ENCODE measurements around the gene TMEM132D. TPM values are rescaled to one million over a fixed set of nuclear protein-coding genes. Genes with fewer than 3 reads are reported as not detected.

TMEM132D gene
- total and polyA plus RNA-seq, 4 donors = 0.06 to 0.20 (median 0.13) TPM

DNA sequence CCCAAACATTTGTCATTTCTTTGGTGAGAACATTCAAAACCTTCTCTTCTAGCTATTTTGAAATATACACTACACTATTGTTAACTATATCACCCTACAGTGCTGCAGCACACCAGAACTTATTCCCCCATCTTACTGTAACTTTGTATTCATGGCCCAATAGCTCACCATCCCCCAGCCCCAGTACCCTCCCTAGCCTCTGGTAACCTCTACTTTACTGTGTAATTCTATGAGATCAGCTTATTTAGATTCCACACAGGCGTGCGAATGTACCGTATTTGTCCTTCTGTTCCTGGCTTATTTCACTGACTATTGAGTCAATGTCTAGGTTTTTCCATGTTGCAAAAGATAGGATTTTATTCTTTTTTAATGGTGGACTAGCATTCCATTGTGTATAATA lies 469.0 kb downstream of the TMEM132D start:
- no peak overlapping the region for H3K27ac ChIP-seq (ENCODE audit: low read depth in 1 of 2, low read length in 1 of 2)
- WGBS, 2 donors = 96% methylated on average over 3 of the region's 3 CpGs
- no peaks in the 10 kb centered on the region for H3K36me3 ChIP-seq (ENCODE audit: control insufficient read depth in 4 of 4, insufficient read depth in 4 of 4, low read length in 4 of 4)
- no peaks in the 10 kb centered on the region for H3K4me1 ChIP-seq (ENCODE audit: control insufficient read depth in 5 of 5, insufficient read depth in 5 of 5, low read length in 5 of 5)
- DNase-seq (no peak), ATAC-seq (ENCODE audit: insufficient read depth, low FRiP score) (no peak)
- TF ChIP-seq, protein P1, sequence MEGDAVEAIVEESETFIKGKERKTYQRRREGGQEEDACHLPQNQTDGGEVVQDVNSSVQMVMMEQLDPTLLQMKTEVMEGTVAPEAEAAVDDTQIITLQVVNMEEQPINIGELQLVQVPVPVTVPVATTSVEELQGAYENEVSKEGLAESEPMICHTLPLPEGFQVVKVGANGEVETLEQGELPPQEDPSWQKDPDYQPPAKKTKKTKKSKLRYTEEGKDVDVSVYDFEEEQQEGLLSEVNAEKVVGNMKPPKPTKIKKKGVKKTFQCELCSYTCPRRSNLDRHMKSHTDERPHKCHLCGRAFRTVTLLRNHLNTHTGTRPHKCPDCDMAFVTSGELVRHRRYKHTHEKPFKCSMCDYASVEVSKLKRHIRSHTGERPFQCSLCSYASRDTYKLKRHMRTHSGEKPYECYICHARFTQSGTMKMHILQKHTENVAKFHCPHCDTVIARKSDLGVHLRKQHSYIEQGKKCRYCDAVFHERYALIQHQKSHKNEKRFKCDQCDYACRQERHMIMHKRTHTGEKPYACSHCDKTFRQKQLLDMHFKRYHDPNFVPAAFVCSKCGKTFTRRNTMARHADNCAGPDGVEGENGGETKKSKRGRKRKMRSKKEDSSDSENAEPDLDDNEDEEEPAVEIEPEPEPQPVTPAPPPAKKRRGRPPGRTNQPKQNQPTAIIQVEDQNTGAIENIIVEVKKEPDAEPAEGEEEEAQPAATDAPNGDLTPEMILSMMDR (IDR thresholded peaks at IDR 0.05; ENCODE audit: control extremely low read depth, extremely low read depth) = no peak
- no peak overlapping the region for H3K4me3 ChIP-seq
- H3K9ac ChIP-seq (ENCODE audit: insufficient read depth in 1 of 2, low read length in 2 of 2) = no peak overlapping the region
- no peaks in the 10 kb centered on the region for H3K27me3 ChIP-seq (ENCODE audit: control insufficient read depth in 3 of 3, insufficient read depth in 3 of 3, low read length in 2 of 3)
- peaks cover 0 to 5% (median 4%) of the 10 kb centered on the region in 4 donors for H3K9me3 ChIP-seq (ENCODE audit: control insufficient read depth in 4 of 4, insufficient read depth in 3 of 4, low read length in 3 of 4)

DNA sequence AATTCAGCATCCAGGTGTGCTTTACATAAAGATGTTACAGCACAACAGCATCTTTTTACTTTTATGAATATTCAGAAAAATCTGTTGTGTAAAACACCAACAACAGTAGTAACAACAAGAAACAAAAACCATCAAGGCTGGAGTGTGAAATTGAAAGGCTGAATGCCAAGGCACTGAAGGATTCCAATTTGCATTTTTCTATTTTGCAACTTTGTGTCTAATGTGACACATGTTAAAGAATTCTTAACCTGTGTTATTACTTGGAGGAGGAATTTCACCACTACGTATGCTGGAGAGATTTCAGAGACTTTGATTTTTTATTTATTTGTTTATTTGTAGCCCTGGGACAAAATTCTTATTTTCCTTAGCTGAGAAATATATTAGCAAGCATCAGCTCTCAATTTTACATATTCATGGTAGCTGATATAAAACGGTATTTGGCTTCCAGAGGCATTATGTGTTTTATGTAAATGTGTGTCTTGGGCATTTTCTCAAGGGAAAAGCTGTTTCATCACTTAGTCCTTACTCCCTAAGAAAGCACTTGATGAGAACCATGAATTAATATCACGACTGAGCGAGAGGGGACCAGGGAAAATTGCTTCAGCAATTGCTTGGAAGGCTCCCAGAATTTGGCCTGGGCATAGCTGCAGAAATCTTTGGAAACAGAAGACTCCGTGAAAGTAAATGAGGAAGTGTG lies 475.4 kb downstream of the TMEM132D start:
- Histone ChIP-seq H3K4me1 (ENCODE audit: control insufficient read depth in 5 of 5, insufficient read depth in 5 of 5, low read length in 5 of 5) (no peaks in the 10 kb centered on the region), H3K27ac (ENCODE audit: low read depth in 1 of 2, low read length in 1 of 2) (no peak overlapping the region), H3K9me3 (ENCODE audit: control insufficient read depth in 4 of 4, insufficient read depth in 3 of 4, low read length in 3 of 4) (peaks cover 0 to 6% (median 3%) of the 10 kb centered on the region in 4 donors), H3K9ac (ENCODE audit: insufficient read depth in 1 of 2, low read length in 2 of 2) (no peak overlapping the region), H3K4me3 (no peak overlapping the region), H3K36me3 (ENCODE audit: control insufficient read depth in 4 of 4, insufficient read depth in 4 of 4, low read length in 4 of 4) (no peaks in the 10 kb centered on the region), H3K27me3 (ENCODE audit: control insufficient read depth in 3 of 3, insufficient read depth in 3 of 3, low read length in 2 of 3) (no peaks in the 10 kb centered on the region)
- no peak for DNase-seq
- no peak for ATAC-seq (ENCODE audit: insufficient read depth, low FRiP score)
- 57 to 72% methylated on average over 5 of the region's 5 CpGs for WGBS, 2 donors
- TF ChIP-seq, protein P1 (IDR thresholded peaks at IDR 0.05; ENCODE audit: control extremely low read depth, extremely low read depth) = no peak

DNA sequence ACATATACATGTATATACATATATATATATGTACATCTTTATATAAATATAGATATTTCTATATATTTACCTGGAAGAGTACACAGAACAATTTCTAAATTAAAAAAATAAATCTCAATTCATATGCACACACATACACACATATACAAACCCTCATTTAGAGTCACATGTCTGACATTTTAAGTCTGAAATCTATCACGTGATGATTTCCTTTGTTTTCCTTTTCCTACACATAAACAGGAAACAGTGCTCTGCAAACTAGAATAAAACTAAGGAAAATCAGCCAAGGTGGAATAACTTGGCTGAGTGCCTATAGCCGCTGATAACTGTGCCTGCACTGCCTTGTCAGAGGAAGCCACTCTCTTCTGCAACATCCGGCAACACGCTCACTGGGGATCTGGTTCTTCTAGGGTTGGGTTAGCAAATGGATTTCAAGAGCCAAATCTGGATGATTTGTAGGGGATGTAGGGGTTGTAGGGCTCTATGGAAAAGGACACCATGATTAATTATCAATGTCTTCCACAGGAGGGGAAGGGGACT lies 480.7 kb downstream of the TMEM132D start:
- Histone ChIP-seq H3K27me3 (ENCODE audit: control insufficient read depth in 3 of 3, insufficient read depth in 3 of 3, low read length in 2 of 3) (no peaks in the 10 kb centered on the region), H3K4me3 (no peak overlapping the region), H3K27ac (ENCODE audit: low read depth in 1 of 2, low read length in 1 of 2) (no peak overlapping the region), H3K9me3 (ENCODE audit: control insufficient read depth in 4 of 4, insufficient read depth in 3 of 4, low read length in 3 of 4) (peaks cover 0 to 4% (median under 1%) of the 10 kb centered on the region in 4 donors), H3K36me3 (ENCODE audit: control insufficient read depth in 4 of 4, insufficient read depth in 4 of 4, low read length in 4 of 4) (no peaks in the 10 kb centered on the region), H3K9ac (ENCODE audit: insufficient read depth in 1 of 2, low read length in 2 of 2) (no peak overlapping the region), H3K4me1 (ENCODE audit: control insufficient read depth in 5 of 5, insufficient read depth in 5 of 5, low read length in 5 of 5) (no peaks in the 10 kb centered on the region)
- TF ChIP-seq, protein P1 (IDR thresholded peaks at IDR 0.05; ENCODE audit: control extremely low read depth, extremely low read depth) = no peak
- peak in 2 of 3 donors; percentile 3 to 18 for DNase-seq
- ATAC-seq (ENCODE audit: insufficient read depth, low FRiP score) = no peak
- WGBS, 2 donors = 43 to 46% methylated on average over 4 of the region's 4 CpGs
